Endothelial cell of umbilical vein (primary cell): ENCODE data around the gene MKLN1. TPM values are rescaled to one million over a fixed set of nuclear protein-coding genes. Genes with fewer than 3 reads are reported as not detected.

Experiments
- BruUV-seq: library from RNA; stranded (reverse); fragments of 400-500 nt; replicated peaks from 2 replicates; lab custom pipeline; 2021; lab: Mats Ljungman, UMichigan
- CTCF ChIA-PET: fragments of 300-600, 350-600 bp; sonication (Branson Sonifier 250); formaldehyde crosslinking; loops from one replicate; lab custom pipeline; 2021; ENCODE audit warnings: antibody characterized with exemption, inconsistent platforms; lab: Charles Lee
- POLR2A ChIA-PET: fragments of 300-600, 350-600 bp; sonication (Branson Sonifier 250); formaldehyde crosslinking; loops from one replicate; lab custom pipeline; 2021; ENCODE audit warnings: antibody characterized with exemption, inconsistent platforms; lab: Charles Lee
- DNase-seq: peaks from one replicate; pipeline ENCODE4 v3.0.0-alpha.2; 2011; ENCODE audit warnings: low read depth, low spot score
- FAIRE-seq: peaks from 2 replicates; lab custom pipeline; 2011; peaks lifted over from hg19 to GRCh38; lab: Jason Lieb, UNC
- H2AFZ ChIP-seq: 2 replicates; pipeline ENCODE4 v1.6.0; 2012; ENCODE audit warnings: low read depth, low read length, control low read depth, inconsistent platforms
- H3K27ac ChIP-seq: 2 replicates; pipeline ENCODE4 v1.5.1; 2011; ENCODE audit warnings: low read depth, mild to moderate bottlenecking, control low read depth, low read length, moderate library complexity; ENCODE audit not compliant: insufficient read depth
- H3K27me3 ChIP-seq, 2 experiments: 2 replicates each; pipeline versions ENCODE4 v1.6.0 to v1.6.1; 2011; ENCODE audit warnings: low read length in 2 of 2, mixed read lengths in 1 of 2; ENCODE audit not compliant: control insufficient read depth in 2 of 2, insufficient read depth in 2 of 2
- H3K36me3 ChIP-seq, 2 experiments: 2 replicates in 1 of 2; 3 replicates in 1 of 2; pipeline ENCODE4 v1.5.1; 2011; ENCODE audit warnings: low read length in 2 of 2, mild to moderate bottlenecking in 1 of 2, moderate library complexity in 1 of 2; ENCODE audit not compliant: control insufficient read depth in 2 of 2, insufficient read depth in 2 of 2; ENCODE audit errors: extremely low read depth in 1 of 2
- H3K4me1 ChIP-seq: 3 replicates; pipeline ENCODE4 v1.5.1; 2011; ENCODE audit warnings: mild to moderate bottlenecking, low read length; ENCODE audit not compliant: control insufficient read depth, insufficient read depth; ENCODE audit errors: extremely low read depth
- H3K4me2 ChIP-seq: 2 replicates; pipeline ENCODE4 v1.6.1; 2011; ENCODE audit warnings: low read length, control low read depth, mixed read lengths; ENCODE audit not compliant: insufficient read depth
- H3K4me3 ChIP-seq, 3 experiments: fragments of 200-600 bp in 1 of 3; sonication (generic), shearing (Covaris generic) in 1 of 3; replicated peaks in 1 of 3; 2 replicates each; pipeline ENCODE4 v1.5.1; 2011 to 2016; ENCODE audit warnings: control low read depth in 3 of 3, low read length in 3 of 3, mild to moderate bottlenecking in 2 of 3, inconsistent platforms in 1 of 3, low read depth in 1 of 3, moderate library complexity in 1 of 3; ENCODE audit not compliant: insufficient read depth in 1 of 3
- H3K79me2 ChIP-seq: 2 replicates; pipeline ENCODE4 v1.6.0; 2012; ENCODE audit warnings: low read length, inconsistent platforms; ENCODE audit not compliant: control insufficient read depth, insufficient read depth
- H3K9ac ChIP-seq: replicated peaks from 2 replicates; pipeline ENCODE3; 2011; ENCODE audit warnings: low read length, control low read depth; ENCODE audit not compliant: insufficient read depth; ENCODE audit errors: extremely low read depth
- H3K9me1 ChIP-seq: replicated peaks from 3 replicates; pipeline ENCODE4 v1.6.0; 2011; ENCODE audit warnings: mild to moderate bottlenecking, low read length; ENCODE audit not compliant: control insufficient read depth, insufficient read depth; ENCODE audit errors: extremely low read depth
- H3K9me3 ChIP-seq: replicated peaks from 2 replicates; pipeline ENCODE4 v1.5.1; 2012; ENCODE audit warnings: low read length, inconsistent platforms; ENCODE audit not compliant: control insufficient read depth, insufficient read depth
- H4K20me1 ChIP-seq: replicated peaks from 2 replicates; pipeline ENCODE3; 2011; ENCODE audit warnings: mild to moderate bottlenecking, low read length; ENCODE audit not compliant: control insufficient read depth, insufficient read depth; ENCODE audit errors: extremely low read depth
- CTCF ChIP-seq, 2 donors: IDR thresholded peaks; 1 replicate in 1 of 2; 2 replicates in 1 of 2; pipeline ENCODE4 v1.5.1; 2011; ENCODE audit warnings: low read length in 2 of 2, mild to moderate bottlenecking in 2 of 2, moderate library complexity in 2 of 2, control low read depth in 1 of 2, inconsistent platforms in 1 of 2, low read depth in 1 of 2; ENCODE audit not compliant: insufficient read depth in 1 of 2; ENCODE audit errors: extremely low read depth in 1 of 2
- EZH2 ChIP-seq: IDR thresholded peaks from 2 replicates; pipeline ENCODE4 v1.6.1; 2012; ENCODE audit warnings: borderline replicate concordance, low read depth, mild to moderate bottlenecking, moderate library complexity, low read length, inconsistent platforms; ENCODE audit not compliant: severe bottlenecking
- FOS ChIP-seq: IDR thresholded peaks from 2 replicates; pipeline ENCODE4 v1.6.1; 2011; ENCODE audit warnings: mild to moderate bottlenecking, low read length, moderate library complexity, borderline replicate concordance; ENCODE audit not compliant: insufficient read depth
- GATA2 ChIP-seq: IDR thresholded peaks from 2 replicates; pipeline ENCODE4 v1.7.0; 2011; ENCODE audit warnings: low read depth, mild to moderate bottlenecking, moderate library complexity, mixed read lengths, low read length; ENCODE audit not compliant: insufficient read length, insufficient read depth
- JUN ChIP-seq: IDR thresholded peaks from 2 replicates; pipeline ENCODE4 v1.6.1; 2011; ENCODE audit warnings: borderline replicate concordance, low read depth; ENCODE audit not compliant: insufficient read length, insufficient read depth
- MYC ChIP-seq: IDR thresholded peaks from one replicate; pipeline ENCODE4 v1.6.1; 2011; ENCODE audit warnings: mild to moderate bottlenecking, low read depth, low read length
- POLR2A ChIP-seq: IDR thresholded peaks from 2 replicates; pipeline ENCODE4 v1.6.1; 2012; ENCODE audit warnings: low read depth, mild to moderate bottlenecking, control low read depth, low read length
- POLR2AphosphoS5 ChIP-seq: IDR thresholded peaks from 2 replicates; pipeline ENCODE4 v1.6.1; 2012; ENCODE audit warnings: low read depth, mild to moderate bottlenecking, control low read depth, low read length, moderate library complexity; ENCODE audit not compliant: insufficient read depth
- dilution Hi-C: fragments of 300-500 bp; cut with MboI; formaldehyde crosslinking; loops from one replicate; pipeline ENCODE4 v1.15.0; 2019; ENCODE audit warnings: low sequenced_read_pairs; ENCODE audit not compliant: extremely low pct_ligation_motif_present
- intact Hi-C: fragments of 100-400 bp; cut with micrococcal nuclease; formaldehyde crosslinking; loops from one replicate; pipeline ENCODE4 v1.10.0; 2022
- polyA plus RNA-seq, 4 experiments: library from polyadenylated mRNA; depleted of rRNA in 3 of 4; stranded (reverse) in 3 of 4; unstranded in 1 of 4; fragments of >200 nt; gene quantifications; 2 replicates each; pipeline versions ENCODE4 v1.2.1 to v1.2.3, GENCODE V29; 2011 to 2012; ENCODE audit warnings: missing spikeins in 1 of 4
- total RNA-seq: library from RNA; stranded (reverse); gene quantifications from 2 replicates; pipeline ENCODE4 v1.2.3, GENCODE V29; 2021
- TF ChIP-seq, protein P1 (sequence below): IDR thresholded peaks from 2 replicates; pipeline ENCODE4 v1.6.1; 2011; ENCODE audit not compliant: insufficient read depth, insufficient read length

The MKLN1 gene
- total and polyA plus RNA-seq, 2 donors (not counting 3 experiments of a cell fraction or from before 2014, with no cell fraction given): 12.2 to 32.1 TPM

- peaks cover 42% of the 10 kb centered on the region for H3K79me2 ChIP-seq
- DNase-seq: peak; percentile 79
- peaks cover 2% of the 10 kb centered on the region for H4K20me1 ChIP-seq
- intact Hi-C loops: loop anchor here (2.0 kb wide), 4 partner anchors 88 to 254 kb away; no protein-coding TSS in a partner anchor
- FAIRE-seq: peak; percentile 85
- no peaks in the 10 kb centered on the region for H3K9me3 ChIP-seq
- POLR2A ChIA-PET: no interaction called here
- H3K36me3 ChIP-seq: no peaks in the 10 kb centered on the region
- H3K9me1 ChIP-seq: no peaks in the 10 kb centered on the region
- H3K27ac ChIP-seq: peak overlapping the region; percentile 98
- dilution Hi-C loops: no loop called here
- CTCF ChIA-PET: interaction anchor here (1.0 to 1.2 kb wide), 3 partner anchors 34 to 255 kb away, joined by 3 to 4 read pairs (median 3); no protein-coding TSS in a partner anchor
- TF ChIP-seq FOS (no peak), POLR2AphosphoS5 (no peak), GATA2 (no peak), EZH2 (no peak), POLR2A (no peak), CTCF (IDR thresholded peaks at IDR 0.05; ENCODE audit: extremely low read depth in 1 of 2, insufficient read depth in 1 of 2, low read depth in 1 of 2, low read length in 2 of 2) (no peak), JUN (no peak), MYC (no peak)
- TF ChIP-seq, protein P1, sequence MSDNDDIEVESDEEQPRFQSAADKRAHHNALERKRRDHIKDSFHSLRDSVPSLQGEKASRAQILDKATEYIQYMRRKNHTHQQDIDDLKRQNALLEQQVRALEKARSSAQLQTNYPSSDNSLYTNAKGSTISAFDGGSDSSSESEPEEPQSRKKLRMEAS: no peak
- H3K4me3 ChIP-seq: peak overlapping the region; percentile 69 to 99 (median 87)
- peak overlapping the region; percentile 100 for H2AFZ ChIP-seq
- no peaks in the 10 kb centered on the region for H3K27me3 ChIP-seq
- H3K4me2 ChIP-seq: peak overlapping the region; percentile 66
- peaks cover 17% of the 10 kb centered on the region for H3K4me1 ChIP-seq
- TSS peak; percentile 44 for BruUV-seq
- peak overlapping the region; percentile 100 for H3K9ac ChIP-seq
Measured at GRCh38 chr7:131327049-131327625, 539 bp upstream of the MKLN1 start.
